ENCODE results near the gene USP21. TPM values are rescaled to one million over a fixed set of nuclear protein-coding genes. Genes with fewer than 3 reads are reported as not detected.

Gene USP21
- total and polyA plus RNA-seq, 9 of the 15 experiments (the other 6 are each of a cell fraction or from before 2014, with no cell fraction given) = 4.9 to 52.4 (median 21.6) TPM

- TF ChIP-seq RNF219 (CRISPR knock-in tag; IDR thresholded peaks at IDR 0.05) (no peak), MECOM (CRISPR knock-in tag; IDR thresholded peaks at IDR 0.05) (no peak), BRD9 (IDR thresholded peaks at IDR 0.05; ENCODE audit: low read depth, partially characterized antibody) (no peak), JUNB (CRISPR knock-in tag; conservative IDR thresholded peaks at IDR 0.05) (no peak), SUPT5H (IDR thresholded peaks at IDR 0.05) (no peak), RBM14 (IDR thresholded peaks at IDR 0.05; ENCODE audit: borderline replicate concordance, insufficient read depth, low read depth, low read length) (no peak), SMARCA5 (IDR thresholded peaks at IDR 0.05) (no peak), YBX1 (IDR thresholded peaks at IDR 0.05) (no peak), ETV6 (IDR thresholded peaks at IDR 0.05; ENCODE audit: borderline replicate concordance in 1 of 2, low read depth in 2 of 2, low read length in 1 of 2) (no peak), ETV6 (CRISPR knock-in tag; IDR thresholded peaks at IDR 0.05; ENCODE audit: borderline replicate concordance) (no peak), IRF1 (CRISPR knock-in tag; IDR thresholded peaks at IDR 0.05; ENCODE audit: borderline replicate concordance) (no peak), THAP7 (CRISPR knock-in tag; IDR thresholded peaks at IDR 0.05) (no peak), AFF1 (IDR thresholded peaks at IDR 0.05; ENCODE audit: low read depth in 1 of 2, partially characterized antibody in 2 of 2) (no peak), SFPQ (IDR thresholded peaks at IDR 0.05; ENCODE audit: low read depth, low read length) (no peak), PTRF (tag; IDR thresholded peaks at IDR 0.05) (no peak), SPI1 (IDR thresholded peaks at IDR 0.05; ENCODE audit: borderline replicate concordance, low read depth, low read length) (no peak), TRIM28 (IDR thresholded peaks at IDR 0.05) (no peak), RBBP5 (IDR thresholded peaks at IDR 0.05; ENCODE audit: borderline replicate concordance, insufficient read depth, low read length, poor library complexity, severe bottlenecking) (no peak)
Observed at GRCh38 chr1:161119092-161119903, 40.0 kb upstream of the USP21 start (continued).
